ENCODE data around the gene CPSF2. TPM values are rescaled to one million over a fixed set of nuclear protein-coding genes. Genes with fewer than 3 reads are reported as not detected.

Gene CPSF2
- total and polyA plus RNA-seq, 2 of the 13 experiments (the other 11 are each of a cell fraction or from before 2014, with no cell fraction given) = 14.3 to 67.9 TPM

- TF ChIP-seq IKZF1 (IDR thresholded peaks at IDR 0.05) = no peak
- no peak for TF ChIP-seq ZNF3 (CRISPR knock-in tag; IDR thresholded peaks at IDR 0.05)
- no peak for TF ChIP-seq TFAP4 (IDR thresholded peaks at IDR 0.05; ENCODE audit: borderline replicate concordance, low read depth)
- TF ChIP-seq ZNF264 (CRISPR knock-in tag; IDR thresholded peaks at IDR 0.05) = no peak
- no peak for TF ChIP-seq ZMYM2 (CRISPR knock-in tag; IDR thresholded peaks at IDR 0.05)
- no peak for TF ChIP-seq ZNF326 (CRISPR knock-in tag; IDR thresholded peaks at IDR 0.05; ENCODE audit: borderline replicate concordance)
- TF ChIP-seq ZNF556 (CRISPR knock-in tag; IDR thresholded peaks at IDR 0.05; ENCODE audit: borderline replicate concordance) = peak; percentile 74; the same call in 1 of the 2 replicates
- TF ChIP-seq ZNF468 (CRISPR knock-in tag; IDR thresholded peaks at IDR 0.05) = no peak
- TF ChIP-seq MYC (CRISPR knock-in tag; IDR thresholded peaks at IDR 0.05; ENCODE audit: borderline replicate concordance) = no peak; the same call in none of the 2 replicates
- no peak for TF ChIP-seq NONO (IDR thresholded peaks at IDR 0.05)
- TF ChIP-seq NONO (CRISPR knock-in tag; conservative IDR thresholded peaks at IDR 0.05) = peak; percentile 73; the same call in 1 of the 2 replicates
- peak in 1 of 2 experiments; percentile 20; a peak in 1 of 4 replicates for TF ChIP-seq EP300 (IDR thresholded peaks at IDR 0.05; ENCODE audit: low read depth in 2 of 2, low read length in 2 of 2)
- no peak for TF ChIP-seq EP300 (CRISPR knock-in tag; IDR thresholded peaks at IDR 0.05; ENCODE audit: borderline replicate concordance)
- peak; percentile 61; the same call in 1 of the 2 replicates for TF ChIP-seq CBFB (CRISPR knock-in tag; IDR thresholded peaks at IDR 0.05)
- TF ChIP-seq ZBTB42 (CRISPR knock-in tag; IDR thresholded peaks at IDR 0.05) = no peak
- TF ChIP-seq HMG20A (CRISPR knock-in tag; IDR thresholded peaks at IDR 0.05; ENCODE audit: borderline replicate concordance) = no peak
- TF ChIP-seq HNRNPK (IDR thresholded peaks at IDR 0.05; ENCODE audit: low read depth, low read length, poor library complexity, severe bottlenecking) = no peak
- peak; percentile 32; the same call in 1 of the 2 replicates for TF ChIP-seq ISL2 (CRISPR knock-in tag; IDR thresholded peaks at IDR 0.05)
- TF ChIP-seq ZNF737 (CRISPR knock-in tag; IDR thresholded peaks at IDR 0.05; ENCODE audit: borderline replicate concordance) = no peak; the same call in none of the 2 replicates
- peak; percentile 47; the same call in 1 of the 2 replicates for TF ChIP-seq ATF7-NPFF (CRISPR knock-in tag; IDR thresholded peaks at IDR 0.05; ENCODE audit: low read depth)
- no peak for TF ChIP-seq ZNF780A (CRISPR knock-in tag; IDR thresholded peaks at IDR 0.05)
- TF ChIP-seq, protein P1, sequence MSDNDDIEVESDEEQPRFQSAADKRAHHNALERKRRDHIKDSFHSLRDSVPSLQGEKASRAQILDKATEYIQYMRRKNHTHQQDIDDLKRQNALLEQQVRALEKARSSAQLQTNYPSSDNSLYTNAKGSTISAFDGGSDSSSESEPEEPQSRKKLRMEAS (IDR thresholded peaks at IDR 0.05) = peak; percentile 63
- TF ChIP-seq ZKSCAN1 (IDR thresholded peaks at IDR 0.05; ENCODE audit: low read length) = no peak
- TF ChIP-seq HMG20B (CRISPR knock-in tag; conservative IDR thresholded peaks at IDR 0.05) = no peak
- TF ChIP-seq ATF7 (IDR thresholded peaks at IDR 0.05) = peak; percentile 92
- no peak for TF ChIP-seq ATF7 (CRISPR knock-in tag; IDR thresholded peaks at IDR 0.05)
- TF ChIP-seq THAP11 (CRISPR knock-in tag; IDR thresholded peaks at IDR 0.05) = no peak; the same call in 1 of the 2 replicates
- TF ChIP-seq, protein P2, sequence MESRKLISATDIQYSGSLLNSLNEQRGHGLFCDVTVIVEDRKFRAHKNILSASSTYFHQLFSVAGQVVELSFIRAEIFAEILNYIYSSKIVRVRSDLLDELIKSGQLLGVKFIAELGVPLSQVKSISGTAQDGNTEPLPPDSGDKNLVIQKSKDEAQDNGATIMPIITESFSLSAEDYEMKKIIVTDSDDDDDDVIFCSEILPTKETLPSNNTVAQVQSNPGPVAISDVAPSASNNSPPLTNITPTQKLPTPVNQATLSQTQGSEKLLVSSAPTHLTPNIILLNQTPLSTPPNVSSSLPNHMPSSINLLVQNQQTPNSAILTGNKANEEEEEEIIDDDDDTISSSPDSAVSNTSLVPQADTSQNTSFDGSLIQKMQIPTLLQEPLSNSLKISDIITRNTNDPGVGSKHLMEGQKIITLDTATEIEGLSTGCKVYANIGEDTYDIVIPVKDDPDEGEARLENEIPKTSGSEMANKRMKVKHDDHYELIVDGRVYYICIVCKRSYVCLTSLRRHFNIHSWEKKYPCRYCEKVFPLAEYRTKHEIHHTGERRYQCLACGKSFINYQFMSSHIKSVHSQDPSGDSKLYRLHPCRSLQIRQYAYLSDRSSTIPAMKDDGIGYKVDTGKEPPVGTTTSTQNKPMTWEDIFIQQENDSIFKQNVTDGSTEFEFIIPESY (CRISPR knock-in tag; IDR thresholded peaks at IDR 0.05) = no peak
- TF ChIP-seq FOXJ3 (CRISPR knock-in tag; IDR thresholded peaks at IDR 0.05; ENCODE audit: borderline replicate concordance) = peak; percentile 30; the same call in 1 of the 2 replicates
Measured at GRCh38 chr14:92121670-92122350, at the start of gene CPSF2, which contains the start of gene NDUFB1 (continued).
